ENCODE results near the gene SMAD9.

The SMAD9 gene

DNA sequence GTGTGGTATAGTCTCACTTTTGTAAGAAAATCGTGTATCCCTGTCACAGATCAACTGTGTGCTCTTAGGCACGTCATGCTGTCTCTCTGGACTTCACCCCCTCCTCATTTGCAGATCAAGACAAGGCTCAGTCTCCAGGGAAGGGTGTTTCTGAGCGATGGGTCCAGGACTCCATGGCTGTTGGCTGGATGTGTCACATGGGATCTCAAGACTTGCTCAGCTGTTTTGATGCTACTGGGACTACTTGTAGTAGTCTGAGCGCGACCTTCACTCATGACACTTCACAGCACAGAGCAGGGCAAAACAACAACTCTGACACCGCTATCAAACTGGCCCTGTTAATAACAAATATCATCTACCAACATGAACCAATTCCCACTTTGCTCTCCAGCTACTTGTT, 36.2 kb downstream of the SMAD9 start:
- TF ChIP-seq SIN3A (IDR thresholded peaks at IDR 0.05; ENCODE audit: borderline replicate concordance, insufficient read depth, low read length), result no peak

DNA sequence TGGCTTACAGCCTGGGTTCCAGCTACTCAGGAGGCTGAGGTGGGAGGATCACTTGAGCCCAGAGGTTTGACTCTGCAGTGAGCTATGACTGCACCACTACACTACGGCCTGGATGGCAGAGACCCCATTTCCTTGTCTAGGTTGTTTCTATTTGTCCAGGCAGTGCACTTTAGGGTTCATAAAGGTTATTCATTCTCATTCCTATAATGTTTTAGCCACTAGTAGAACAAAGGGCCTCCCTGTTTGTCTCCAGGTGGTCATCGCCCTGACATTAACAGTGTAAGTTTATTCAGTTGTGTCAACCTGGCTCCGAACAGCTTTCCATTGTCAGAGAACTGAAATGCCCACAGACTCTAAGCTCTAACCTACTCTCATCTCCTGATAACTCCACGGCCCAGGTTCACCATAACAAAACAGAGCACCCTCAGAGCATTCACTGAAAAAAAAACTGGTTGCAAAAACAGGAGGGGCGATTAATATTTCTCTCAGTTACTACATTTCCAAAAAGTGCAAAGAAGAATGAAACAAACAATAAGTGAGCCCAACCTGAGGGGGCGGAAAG, 37.1 kb downstream of the SMAD9 start:
- TF ChIP-seq, protein P1, sequence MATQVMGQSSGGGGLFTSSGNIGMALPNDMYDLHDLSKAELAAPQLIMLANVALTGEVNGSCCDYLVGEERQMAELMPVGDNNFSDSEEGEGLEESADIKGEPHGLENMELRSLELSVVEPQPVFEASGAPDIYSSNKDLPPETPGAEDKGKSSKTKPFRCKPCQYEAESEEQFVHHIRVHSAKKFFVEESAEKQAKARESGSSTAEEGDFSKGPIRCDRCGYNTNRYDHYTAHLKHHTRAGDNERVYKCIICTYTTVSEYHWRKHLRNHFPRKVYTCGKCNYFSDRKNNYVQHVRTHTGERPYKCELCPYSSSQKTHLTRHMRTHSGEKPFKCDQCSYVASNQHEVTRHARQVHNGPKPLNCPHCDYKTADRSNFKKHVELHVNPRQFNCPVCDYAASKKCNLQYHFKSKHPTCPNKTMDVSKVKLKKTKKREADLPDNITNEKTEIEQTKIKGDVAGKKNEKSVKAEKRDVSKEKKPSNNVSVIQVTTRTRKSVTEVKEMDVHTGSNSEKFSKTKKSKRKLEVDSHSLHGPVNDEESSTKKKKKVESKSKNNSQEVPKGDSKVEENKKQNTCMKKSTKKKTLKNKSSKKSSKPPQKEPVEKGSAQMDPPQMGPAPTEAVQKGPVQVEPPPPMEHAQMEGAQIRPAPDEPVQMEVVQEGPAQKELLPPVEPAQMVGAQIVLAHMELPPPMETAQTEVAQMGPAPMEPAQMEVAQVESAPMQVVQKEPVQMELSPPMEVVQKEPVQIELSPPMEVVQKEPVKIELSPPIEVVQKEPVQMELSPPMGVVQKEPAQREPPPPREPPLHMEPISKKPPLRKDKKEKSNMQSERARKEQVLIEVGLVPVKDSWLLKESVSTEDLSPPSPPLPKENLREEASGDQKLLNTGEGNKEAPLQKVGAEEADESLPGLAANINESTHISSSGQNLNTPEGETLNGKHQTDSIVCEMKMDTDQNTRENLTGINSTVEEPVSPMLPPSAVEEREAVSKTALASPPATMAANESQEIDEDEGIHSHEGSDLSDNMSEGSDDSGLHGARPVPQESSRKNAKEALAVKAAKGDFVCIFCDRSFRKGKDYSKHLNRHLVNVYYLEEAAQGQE (IDR thresholded peaks at IDR 0.05; ENCODE audit: insufficient read depth in 1 of 2, low read depth in 2 of 2, low read length in 2 of 2), result no peak
- TF ChIP-seq TAF1 (IDR thresholded peaks at IDR 0.05; ENCODE audit: borderline replicate concordance, insufficient read depth, low read length), result no peak
- TF ChIP-seq POLR2AphosphoS5 (IDR thresholded peaks at IDR 0.05; ENCODE audit: low read depth, low read length), result no peak
- no peak for TF ChIP-seq SIN3A (IDR thresholded peaks at IDR 0.05; ENCODE audit: borderline replicate concordance, insufficient read depth, low read length)
- TF ChIP-seq FOXP2 (optimal IDR thresholded peaks at IDR 0.05; ENCODE audit: borderline replicate concordance, extremely low read depth, extremely low read length, insufficient read depth), result no peak

DNA sequence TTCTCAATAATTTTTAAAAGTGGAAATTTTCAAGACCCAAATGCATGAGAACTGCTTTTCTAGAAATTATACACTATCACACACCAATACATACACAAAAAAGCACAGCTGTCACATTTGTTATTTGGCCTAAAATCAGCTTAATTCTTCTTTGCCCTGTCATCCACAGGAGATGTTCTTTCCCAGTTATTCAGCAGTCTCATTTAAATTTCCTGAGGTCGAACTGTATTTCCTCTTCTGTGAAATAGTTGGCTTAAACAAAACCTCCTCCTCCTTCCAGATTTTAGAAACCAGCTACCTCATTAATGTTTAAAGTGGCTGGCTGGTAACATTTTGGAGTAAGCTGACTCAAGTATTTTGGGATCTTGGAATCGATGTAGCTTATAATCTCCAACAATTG, 39.1 kb downstream of the SMAD9 start:
- TF ChIP-seq TAF1 (IDR thresholded peaks at IDR 0.05; ENCODE audit: borderline replicate concordance, insufficient read depth, low read length), result no peak

DNA sequence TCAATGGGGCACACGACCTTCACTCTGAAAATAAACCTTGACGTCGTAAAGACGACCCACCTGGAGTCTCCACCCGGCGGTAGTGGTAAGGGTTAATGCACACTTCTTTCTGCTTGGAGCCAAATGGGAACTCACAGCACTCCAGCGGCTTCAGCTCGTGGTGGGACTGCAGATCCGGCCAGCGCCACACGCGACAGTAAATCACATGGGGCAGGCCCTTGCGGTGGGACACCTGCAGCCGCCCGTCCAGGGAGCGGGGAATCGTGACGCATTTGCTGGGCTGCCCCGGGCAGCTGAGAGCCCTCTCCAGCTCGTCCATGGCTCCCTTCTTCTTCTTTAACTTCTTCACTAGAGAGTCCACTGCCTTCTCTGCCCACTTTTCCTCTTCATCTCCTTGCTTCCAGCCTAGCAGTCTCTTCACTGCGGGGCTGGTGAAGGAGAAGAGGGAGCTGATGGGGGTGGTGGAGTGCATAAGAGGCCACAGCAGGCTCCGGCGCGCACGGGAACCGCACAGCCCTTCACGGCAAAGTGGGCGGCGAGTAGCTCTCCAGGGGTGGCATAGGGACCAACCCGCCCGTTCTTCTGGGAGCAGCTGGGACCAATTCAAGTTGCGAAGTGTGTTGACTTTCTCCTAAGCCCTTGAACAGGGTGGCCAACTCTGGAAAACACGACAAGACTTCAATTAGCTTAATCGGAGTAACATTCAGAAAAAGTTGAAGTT, 40.7 kb downstream of the SMAD9 start:
- TF ChIP-seq, protein P1 (IDR thresholded peaks at IDR 0.05; ENCODE audit: insufficient read depth in 1 of 2, low read depth in 2 of 2, low read length in 2 of 2), result no peak
- TF ChIP-seq SIN3A (IDR thresholded peaks at IDR 0.05; ENCODE audit: borderline replicate concordance, insufficient read depth, low read length) (no peak), FOXP2 (optimal IDR thresholded peaks at IDR 0.05; ENCODE audit: borderline replicate concordance, extremely low read depth, extremely low read length, insufficient read depth) (no peak), TAF1 (IDR thresholded peaks at IDR 0.05; ENCODE audit: borderline replicate concordance, insufficient read depth, low read length) (no peak), POLR2AphosphoS5 (IDR thresholded peaks at IDR 0.05; ENCODE audit: low read depth, low read length) (no peak)

DNA sequence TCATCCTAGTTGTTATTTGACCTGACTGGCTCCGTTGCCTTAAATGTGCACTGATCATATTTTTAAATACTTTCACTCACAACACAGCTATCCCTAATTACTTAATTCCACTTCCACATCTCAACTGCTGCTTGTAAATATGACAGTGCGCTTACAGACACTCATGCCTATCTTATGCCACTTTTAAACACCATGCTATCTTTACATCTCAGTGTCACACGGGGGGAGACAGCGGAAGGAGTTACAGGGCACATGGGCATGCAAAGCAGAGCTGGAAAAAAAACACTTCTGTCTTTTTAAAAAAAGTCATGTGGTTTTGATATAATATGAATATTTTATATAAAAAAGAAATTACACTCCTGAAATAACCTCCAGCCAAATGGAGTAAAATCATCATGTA, 44.1 kb downstream of the SMAD9 start:
- TF ChIP-seq TAF1 (IDR thresholded peaks at IDR 0.05; ENCODE audit: borderline replicate concordance, insufficient read depth, low read length), result no peak
- TF ChIP-seq, protein P1 (IDR thresholded peaks at IDR 0.05; ENCODE audit: insufficient read depth in 1 of 2, low read depth in 2 of 2, low read length in 2 of 2), result no peak

DNA sequence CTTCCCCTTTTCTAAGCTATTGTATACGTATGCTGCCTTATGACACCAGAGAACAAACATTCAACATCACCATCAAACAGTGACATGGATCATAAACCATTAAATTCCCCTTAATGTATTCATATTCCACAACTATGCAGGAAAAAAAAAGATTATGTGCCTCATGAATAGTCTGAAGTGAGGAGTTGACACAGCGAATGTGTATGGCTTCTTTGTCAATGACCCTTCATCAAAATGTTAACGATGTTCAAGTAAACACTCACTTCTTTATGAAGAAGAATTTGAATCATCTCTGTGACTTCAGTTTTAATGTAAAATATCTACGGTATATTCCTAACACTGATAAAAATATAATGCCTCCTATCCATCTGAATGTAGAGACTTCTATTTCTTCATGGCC, 44.6 kb downstream of the SMAD9 start:
- no peak for TF ChIP-seq FOXP2 (optimal IDR thresholded peaks at IDR 0.05; ENCODE audit: borderline replicate concordance, extremely low read depth, extremely low read length, insufficient read depth)
- TF ChIP-seq, protein P1 (IDR thresholded peaks at IDR 0.05; ENCODE audit: insufficient read depth in 1 of 2, low read depth in 2 of 2, low read length in 2 of 2), result no peak
- TF ChIP-seq POLR2AphosphoS5 (IDR thresholded peaks at IDR 0.05; ENCODE audit: low read depth, low read length), result no peak
- no peak for TF ChIP-seq TAF1 (IDR thresholded peaks at IDR 0.05; ENCODE audit: borderline replicate concordance, insufficient read depth, low read length)
- no peak for TF ChIP-seq SIN3A (IDR thresholded peaks at IDR 0.05; ENCODE audit: borderline replicate concordance, insufficient read depth, low read length)
